Prostate gland (tissue), 2 donors: ENCODE measurements around the gene ADD3.

Experiments used
- POLR2AphosphoS5 ChIP-seq: sonication (generic); formaldehyde crosslinking; IDR thresholded peaks from one replicate; pipeline ENCODE4 v1.6.1; 2017; ENCODE audit warnings: antibody characterized with exemption
- TF ChIP-seq, protein P1 (sequence below), 4 experiments: fragments of 200-600 bp in 2 of 4; fragments of 450-650 bp in 2 of 4; sonication (generic) in 2 of 4; IDR thresholded peaks; 1 replicate in 3 of 4; 2 replicates in 1 of 4; pipeline ENCODE4 v1.5.1; 2016 to 2019; ENCODE audit warnings: antibody characterized with exemption in 4 of 4, mild to moderate bottlenecking in 2 of 4, moderate library complexity in 2 of 4

DNA sequence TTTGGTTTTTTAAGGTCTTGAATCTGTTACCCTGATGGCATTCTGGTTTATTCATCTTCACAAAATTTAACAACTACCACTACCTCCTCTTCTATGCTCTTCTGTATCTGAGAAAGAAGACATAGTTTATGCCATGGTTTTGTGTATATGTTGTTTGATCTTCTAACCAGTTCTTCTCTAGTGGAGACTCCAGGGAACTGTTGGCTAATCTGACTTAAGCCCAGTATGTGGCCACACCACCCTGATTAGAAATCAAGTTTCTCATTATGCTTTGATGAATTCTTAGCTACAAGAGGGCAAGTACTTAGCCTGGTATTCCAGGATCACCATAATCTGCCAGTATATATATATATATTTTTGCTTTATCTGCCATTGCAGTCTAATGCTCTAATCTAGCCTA, 100.1 kb downstream of the ADD3 start:
- TF ChIP-seq, protein P1, sequence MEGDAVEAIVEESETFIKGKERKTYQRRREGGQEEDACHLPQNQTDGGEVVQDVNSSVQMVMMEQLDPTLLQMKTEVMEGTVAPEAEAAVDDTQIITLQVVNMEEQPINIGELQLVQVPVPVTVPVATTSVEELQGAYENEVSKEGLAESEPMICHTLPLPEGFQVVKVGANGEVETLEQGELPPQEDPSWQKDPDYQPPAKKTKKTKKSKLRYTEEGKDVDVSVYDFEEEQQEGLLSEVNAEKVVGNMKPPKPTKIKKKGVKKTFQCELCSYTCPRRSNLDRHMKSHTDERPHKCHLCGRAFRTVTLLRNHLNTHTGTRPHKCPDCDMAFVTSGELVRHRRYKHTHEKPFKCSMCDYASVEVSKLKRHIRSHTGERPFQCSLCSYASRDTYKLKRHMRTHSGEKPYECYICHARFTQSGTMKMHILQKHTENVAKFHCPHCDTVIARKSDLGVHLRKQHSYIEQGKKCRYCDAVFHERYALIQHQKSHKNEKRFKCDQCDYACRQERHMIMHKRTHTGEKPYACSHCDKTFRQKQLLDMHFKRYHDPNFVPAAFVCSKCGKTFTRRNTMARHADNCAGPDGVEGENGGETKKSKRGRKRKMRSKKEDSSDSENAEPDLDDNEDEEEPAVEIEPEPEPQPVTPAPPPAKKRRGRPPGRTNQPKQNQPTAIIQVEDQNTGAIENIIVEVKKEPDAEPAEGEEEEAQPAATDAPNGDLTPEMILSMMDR (IDR thresholded peaks at IDR 0.05): no peak
- TF ChIP-seq POLR2AphosphoS5: no peak
